ENCODE data around the gene PTPRT. TPM values are rescaled to one million over a fixed set of nuclear protein-coding genes. Genes with fewer than 3 reads are reported as not detected.
A peak's percentile ranks its signal among the peaks of the same experiment; 100 is the strongest.

The PTPRT gene
- total and polyA plus RNA-seq, 2 experiments from 2014 or later, result not detected

DNA sequence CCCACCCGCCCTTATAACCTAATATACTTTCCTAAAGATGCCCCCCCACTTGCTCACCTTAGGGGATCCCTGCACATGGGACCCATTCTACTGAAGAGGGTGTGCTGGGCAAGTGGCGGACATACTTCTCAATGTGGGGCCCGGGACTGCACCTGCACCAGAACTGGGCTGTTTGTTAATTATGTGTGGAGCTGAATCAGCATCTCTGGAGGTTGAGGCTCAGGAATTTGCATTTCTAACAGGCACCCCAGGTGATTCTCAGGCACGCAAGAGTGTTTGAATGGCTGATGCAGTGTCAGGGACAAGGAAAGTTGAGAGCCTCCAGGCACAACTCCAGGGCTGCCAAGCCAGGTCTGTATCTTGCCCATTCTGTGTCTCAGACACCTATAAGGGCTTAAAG lies 8.9 kb upstream of the PTPRT start:
- Histone ChIP-seq H3K36me3 (ENCODE audit: insufficient read depth) (no peaks in the 10 kb centered on the region), H3K27me3 (ENCODE audit: insufficient read depth) (no peaks in the 10 kb centered on the region), H4K20me1 (replicated peaks; ENCODE audit: insufficient read depth) (no peaks in the 10 kb centered on the region), H2AFZ (no peak overlapping the region), H3K9me2 (ENCODE audit: insufficient read depth) (no peaks in the 10 kb centered on the region), H3K4me3 (no peak overlapping the region), H3F3A (replicated peaks; ENCODE audit: low read depth) (no peaks in the 10 kb centered on the region), H3K79me2 (replicated peaks; ENCODE audit: insufficient read depth) (no peaks in the 10 kb centered on the region), H3K4me1 (ENCODE audit: insufficient read depth) (no peaks in the 10 kb centered on the region), H3K27ac (ENCODE audit: low read depth) (no peak overlapping the region), H3K4me2 (no peak overlapping the region)
- no peak overlapping the region for H3K27ac Mint-ChIP-seq
- DNase-seq (ENCODE audit: low spot score) (no peak), ATAC-seq (peak; percentile 66)
- H3K9me3 Mint-ChIP-seq, result peaks cover 97% of the 10 kb centered on the region
- H3K4me3 Mint-ChIP-seq, result no peak overlapping the region
- peaks cover 2% of the 10 kb centered on the region for H3K27me3 Mint-ChIP-seq (ENCODE audit: insufficient read depth, low read depth, poor library complexity)
- H3K4me1 Mint-ChIP-seq, result peaks cover 4% of the 10 kb centered on the region; the same call in 2 of the 3 replicates
- H3K36me3 Mint-ChIP-seq (ENCODE audit: low read depth), result peaks cover 31% of the 10 kb centered on the region; the same call in 2 of the 3 replicates
- TF ChIP-seq EZH2 (IDR thresholded peaks at IDR 0.05; ENCODE audit: low read depth, unreplicated experiment), result no peak
- no peak for TF ChIP-seq POLR2AphosphoS5 (IDR thresholded peaks at IDR 0.05; ENCODE audit: low read depth)
- TF ChIP-seq ZNF331 (CRISPR knock-in tag; IDR thresholded peaks at IDR 0.05; ENCODE audit: low read depth), result no peak
- no peak for TF ChIP-seq EZH2phosphoT487 (IDR thresholded peaks at IDR 0.05; ENCODE audit: unreplicated experiment)
- TF ChIP-seq STAT1 (IDR thresholded peaks at IDR 0.05; ENCODE audit: unreplicated experiment), result no peak
- no peak for TF ChIP-seq CREB1 (CRISPR knock-in tag; IDR thresholded peaks at IDR 0.05; ENCODE audit: low read depth)
- no peak for TF ChIP-seq NANOG (IDR thresholded peaks at IDR 0.05; ENCODE audit: borderline replicate concordance)
- TF ChIP-seq, protein P1, sequence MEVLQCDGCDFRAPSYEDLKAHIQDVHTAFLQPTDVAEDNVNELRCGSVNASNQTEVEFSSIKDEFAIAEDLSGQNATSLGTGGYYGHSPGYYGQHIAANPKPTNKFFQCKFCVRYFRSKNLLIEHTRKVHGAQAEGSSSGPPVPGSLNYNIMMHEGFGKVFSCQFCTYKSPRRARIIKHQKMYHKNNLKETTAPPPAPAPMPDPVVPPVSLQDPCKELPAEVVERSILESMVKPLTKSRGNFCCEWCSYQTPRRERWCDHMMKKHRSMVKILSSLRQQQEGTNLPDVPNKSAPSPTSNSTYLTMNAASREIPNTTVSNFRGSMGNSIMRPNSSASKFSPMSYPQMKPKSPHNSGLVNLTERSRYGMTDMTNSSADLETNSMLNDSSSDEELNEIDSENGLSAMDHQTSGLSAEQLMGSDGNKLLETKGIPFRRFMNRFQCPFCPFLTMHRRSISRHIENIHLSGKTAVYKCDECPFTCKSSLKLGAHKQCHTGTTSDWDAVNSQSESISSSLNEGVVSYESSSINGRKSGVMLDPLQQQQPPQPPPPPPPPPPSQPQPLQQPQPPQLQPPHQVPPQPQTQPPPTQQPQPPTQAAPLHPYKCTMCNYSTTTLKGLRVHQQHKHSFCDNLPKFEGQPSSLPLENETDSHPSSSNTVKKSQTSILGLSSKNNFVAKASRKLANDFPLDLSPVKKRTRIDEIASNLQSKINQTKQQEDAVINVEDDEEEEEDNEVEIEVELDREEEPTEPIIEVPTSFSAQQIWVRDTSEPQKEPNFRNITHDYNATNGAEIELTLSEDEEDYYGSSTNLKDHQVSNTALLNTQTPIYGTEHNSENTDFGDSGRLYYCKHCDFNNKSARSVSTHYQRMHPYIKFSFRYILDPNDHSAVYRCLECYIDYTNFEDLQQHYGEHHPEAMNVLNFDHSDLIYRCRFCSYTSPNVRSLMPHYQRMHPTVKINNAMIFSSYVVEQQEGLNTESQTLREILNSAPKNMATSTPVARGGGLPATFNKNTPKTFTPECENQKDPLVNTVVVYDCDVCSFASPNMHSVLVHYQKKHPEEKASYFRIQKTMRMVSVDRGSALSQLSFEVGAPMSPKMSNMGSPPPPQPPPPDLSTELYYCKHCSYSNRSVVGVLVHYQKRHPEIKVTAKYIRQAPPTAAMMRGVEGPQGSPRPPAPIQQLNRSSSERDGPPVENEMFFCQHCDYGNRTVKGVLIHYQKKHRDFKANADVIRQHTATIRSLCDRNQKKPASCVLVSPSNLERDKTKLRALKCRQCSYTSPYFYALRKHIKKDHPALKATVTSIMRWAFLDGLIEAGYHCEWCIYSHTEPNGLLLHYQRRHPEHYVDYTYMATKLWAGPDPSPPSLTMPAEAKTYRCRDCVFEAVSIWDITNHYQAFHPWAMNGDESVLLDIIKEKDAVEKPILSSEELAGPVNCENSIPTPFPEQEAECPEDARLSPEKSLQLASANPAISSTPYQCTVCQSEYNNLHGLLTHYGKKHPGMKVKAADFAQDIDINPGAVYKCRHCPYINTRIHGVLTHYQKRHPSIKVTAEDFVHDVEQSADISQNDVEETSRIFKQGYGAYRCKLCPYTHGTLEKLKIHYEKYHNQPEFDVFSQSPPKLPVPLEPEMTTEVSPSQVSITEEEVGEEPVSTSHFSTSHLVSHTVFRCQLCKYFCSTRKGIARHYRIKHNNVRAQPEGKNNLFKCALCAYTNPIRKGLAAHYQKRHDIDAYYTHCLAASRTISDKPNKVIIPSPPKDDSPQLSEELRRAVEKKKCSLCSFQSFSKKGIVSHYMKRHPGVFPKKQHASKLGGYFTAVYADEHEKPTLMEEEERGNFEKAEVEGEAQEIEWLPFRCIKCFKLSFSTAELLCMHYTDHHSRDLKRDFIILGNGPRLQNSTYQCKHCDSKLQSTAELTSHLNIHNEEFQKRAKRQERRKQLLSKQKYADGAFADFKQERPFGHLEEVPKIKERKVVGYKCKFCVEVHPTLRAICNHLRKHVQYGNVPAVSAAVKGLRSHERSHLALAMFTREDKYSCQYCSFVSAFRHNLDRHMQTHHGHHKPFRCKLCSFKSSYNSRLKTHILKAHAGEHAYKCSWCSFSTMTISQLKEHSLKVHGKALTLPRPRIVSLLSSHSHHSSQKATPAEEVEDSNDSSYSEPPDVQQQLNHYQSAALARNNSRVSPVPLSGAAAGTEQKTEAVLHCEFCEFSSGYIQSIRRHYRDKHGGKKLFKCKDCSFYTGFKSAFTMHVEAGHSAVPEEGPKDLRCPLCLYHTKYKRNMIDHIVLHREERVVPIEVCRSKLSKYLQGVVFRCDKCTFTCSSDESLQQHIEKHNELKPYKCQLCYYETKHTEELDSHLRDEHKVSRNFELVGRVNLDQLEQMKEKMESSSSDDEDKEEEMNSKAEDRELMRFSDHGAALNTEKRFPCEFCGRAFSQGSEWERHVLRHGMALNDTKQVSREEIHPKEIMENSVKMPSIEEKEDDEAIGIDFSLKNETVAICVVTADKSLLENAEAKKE (CRISPR knock-in tag; IDR thresholded peaks at IDR 0.05), result no peak
- no peak for TF ChIP-seq JUNB (IDR thresholded peaks at IDR 0.05; ENCODE audit: unreplicated experiment)
- TF ChIP-seq, protein P2, sequence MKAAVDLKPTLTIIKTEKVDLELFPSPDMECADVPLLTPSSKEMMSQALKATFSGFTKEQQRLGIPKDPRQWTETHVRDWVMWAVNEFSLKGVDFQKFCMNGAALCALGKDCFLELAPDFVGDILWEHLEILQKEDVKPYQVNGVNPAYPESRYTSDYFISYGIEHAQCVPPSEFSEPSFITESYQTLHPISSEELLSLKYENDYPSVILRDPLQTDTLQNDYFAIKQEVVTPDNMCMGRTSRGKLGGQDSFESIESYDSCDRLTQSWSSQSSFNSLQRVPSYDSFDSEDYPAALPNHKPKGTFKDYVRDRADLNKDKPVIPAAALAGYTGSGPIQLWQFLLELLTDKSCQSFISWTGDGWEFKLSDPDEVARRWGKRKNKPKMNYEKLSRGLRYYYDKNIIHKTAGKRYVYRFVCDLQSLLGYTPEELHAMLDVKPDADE (IDR thresholded peaks at IDR 0.05), result no peak
- no peak for TF ChIP-seq ZNF114 (CRISPR knock-in tag; IDR thresholded peaks at IDR 0.05)
- TF ChIP-seq, protein P3, sequence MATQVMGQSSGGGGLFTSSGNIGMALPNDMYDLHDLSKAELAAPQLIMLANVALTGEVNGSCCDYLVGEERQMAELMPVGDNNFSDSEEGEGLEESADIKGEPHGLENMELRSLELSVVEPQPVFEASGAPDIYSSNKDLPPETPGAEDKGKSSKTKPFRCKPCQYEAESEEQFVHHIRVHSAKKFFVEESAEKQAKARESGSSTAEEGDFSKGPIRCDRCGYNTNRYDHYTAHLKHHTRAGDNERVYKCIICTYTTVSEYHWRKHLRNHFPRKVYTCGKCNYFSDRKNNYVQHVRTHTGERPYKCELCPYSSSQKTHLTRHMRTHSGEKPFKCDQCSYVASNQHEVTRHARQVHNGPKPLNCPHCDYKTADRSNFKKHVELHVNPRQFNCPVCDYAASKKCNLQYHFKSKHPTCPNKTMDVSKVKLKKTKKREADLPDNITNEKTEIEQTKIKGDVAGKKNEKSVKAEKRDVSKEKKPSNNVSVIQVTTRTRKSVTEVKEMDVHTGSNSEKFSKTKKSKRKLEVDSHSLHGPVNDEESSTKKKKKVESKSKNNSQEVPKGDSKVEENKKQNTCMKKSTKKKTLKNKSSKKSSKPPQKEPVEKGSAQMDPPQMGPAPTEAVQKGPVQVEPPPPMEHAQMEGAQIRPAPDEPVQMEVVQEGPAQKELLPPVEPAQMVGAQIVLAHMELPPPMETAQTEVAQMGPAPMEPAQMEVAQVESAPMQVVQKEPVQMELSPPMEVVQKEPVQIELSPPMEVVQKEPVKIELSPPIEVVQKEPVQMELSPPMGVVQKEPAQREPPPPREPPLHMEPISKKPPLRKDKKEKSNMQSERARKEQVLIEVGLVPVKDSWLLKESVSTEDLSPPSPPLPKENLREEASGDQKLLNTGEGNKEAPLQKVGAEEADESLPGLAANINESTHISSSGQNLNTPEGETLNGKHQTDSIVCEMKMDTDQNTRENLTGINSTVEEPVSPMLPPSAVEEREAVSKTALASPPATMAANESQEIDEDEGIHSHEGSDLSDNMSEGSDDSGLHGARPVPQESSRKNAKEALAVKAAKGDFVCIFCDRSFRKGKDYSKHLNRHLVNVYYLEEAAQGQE (IDR thresholded peaks at IDR 0.05; ENCODE audit: unreplicated experiment), result no peak
- TF ChIP-seq, protein P4, sequence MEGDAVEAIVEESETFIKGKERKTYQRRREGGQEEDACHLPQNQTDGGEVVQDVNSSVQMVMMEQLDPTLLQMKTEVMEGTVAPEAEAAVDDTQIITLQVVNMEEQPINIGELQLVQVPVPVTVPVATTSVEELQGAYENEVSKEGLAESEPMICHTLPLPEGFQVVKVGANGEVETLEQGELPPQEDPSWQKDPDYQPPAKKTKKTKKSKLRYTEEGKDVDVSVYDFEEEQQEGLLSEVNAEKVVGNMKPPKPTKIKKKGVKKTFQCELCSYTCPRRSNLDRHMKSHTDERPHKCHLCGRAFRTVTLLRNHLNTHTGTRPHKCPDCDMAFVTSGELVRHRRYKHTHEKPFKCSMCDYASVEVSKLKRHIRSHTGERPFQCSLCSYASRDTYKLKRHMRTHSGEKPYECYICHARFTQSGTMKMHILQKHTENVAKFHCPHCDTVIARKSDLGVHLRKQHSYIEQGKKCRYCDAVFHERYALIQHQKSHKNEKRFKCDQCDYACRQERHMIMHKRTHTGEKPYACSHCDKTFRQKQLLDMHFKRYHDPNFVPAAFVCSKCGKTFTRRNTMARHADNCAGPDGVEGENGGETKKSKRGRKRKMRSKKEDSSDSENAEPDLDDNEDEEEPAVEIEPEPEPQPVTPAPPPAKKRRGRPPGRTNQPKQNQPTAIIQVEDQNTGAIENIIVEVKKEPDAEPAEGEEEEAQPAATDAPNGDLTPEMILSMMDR (conservative IDR thresholded peaks at IDR 0.05; ENCODE audit: low read depth in 2 of 2), result no peak
